Adrenal gland (tissue), 12 donors: ENCODE measurements around the gene EDN2. TPM values are rescaled to one million over a fixed set of nuclear protein-coding genes. Genes with fewer than 3 reads are reported as not detected.

Experiments used
- DNase-seq, 7 donors: peaks; one replicate each; pipeline ENCODE4 v3.0.0-alpha.2; 2019 to 2020
- H3K27ac ChIP-seq, 5 donors: fragments of 200-600 bp; sonication (generic) in 4 of 5; 1 replicate in 3 of 5; 2 replicates in 2 of 5; pipeline versions ENCODE4 v1.5.1 to v1.8.0; 2016 to 2020; ENCODE audit warnings: mild to moderate bottlenecking in 1 of 5
- H3K27me3 ChIP-seq: fragments of 200-600 bp; 2 replicates; pipeline ENCODE4 v1.8.0; 2021
- H3K36me3 ChIP-seq, 2 donors: fragments of 200-600 bp; replicated peaks in 1 of 2; 1 replicate in 1 of 2; 2 replicates in 1 of 2; pipeline versions ENCODE4 v1.5.1 to v1.8.0; 2018 to 2022
- H3K4me1 ChIP-seq, 2 donors: fragments of 200-600 bp; replicated peaks in 1 of 2; 1 replicate in 1 of 2; 2 replicates in 1 of 2; pipeline versions ENCODE4 v1.5.1 to v1.8.0; 2018 to 2021
- H3K4me3 ChIP-seq, 4 donors: fragments of 200-600 bp; sonication (generic) in 3 of 4; one replicate each; pipeline ENCODE4 v1.5.1; 2016 to 2018
- H3K9me3 ChIP-seq, 3 donors: fragments of 200-600 bp; sonication (generic) in 1 of 3; replicated peaks in 1 of 3; 1 replicate in 2 of 3; 2 replicates in 1 of 3; pipeline versions ENCODE4 v1.5.1 to v1.8.0; 2016 to 2021
- POLR2A ChIP-seq, 2 donors: fragments of 450-650 bp; IDR thresholded peaks; one replicate each; pipeline ENCODE4 v1.6.1; 2017; ENCODE audit warnings: antibody characterized with exemption in 2 of 2, mild to moderate bottlenecking in 2 of 2, moderate library complexity in 1 of 2
- WGBS, 4 donors: extraction: QIAGEN DNeasy Blood & Tissue Kit in 2 of 4; methylation state at CpG; one replicate each; pipeline versions ENCODE4 v1.1.5 to v1.1.7; 2013 to 2017; 5-methylcytosine and 5-hydroxymethylcytosine counted together
- intact Hi-C, 2 donors: fragments of 100-400 bp; cut with DNase I; formaldehyde crosslinking; loops; one replicate each; pipeline versions ENCODE4 v1.14.1 to v1.15.0; 2022 to 2023
- polyA plus RNA-seq, 3 donors: library from polyadenylated mRNA; stranded (reverse); fragments of 200-250 nt in 2 of 3; fragments of 350-450 nt in 1 of 3; fragmentation: Illumina TruSeq in 1 of 3; extraction: RNeasy Lipid Tissue Mini Kit (QIAGEN cat#74804) in 1 of 3; gene quantifications; one replicate each; pipeline ENCODE4 v1.2.3, GENCODE V29; 2013 to 2014
- total RNA-seq, 9 donors: library from RNA; depleted of rRNA in 4 of 9; stranded (reverse); fragments of >200 nt in 4 of 9; fragments of 120-200 nt in 1 of 9; fragmentation: NEBNext Ultra II Directional in 1 of 9; extraction: Animal tissue kit (Norgen Biotek cat#: 25700) in 1 of 9; gene quantifications; one replicate each; pipeline versions ENCODE4 v1.1.0 to v1.2.4, GENCODE V29; 2013 to 2023
- TF ChIP-seq, protein P1 (sequence below), 6 experiments: fragments of 450-650 bp in 4 of 6; fragments of 200-600 bp in 2 of 6; sonication (generic) in 1 of 6; IDR thresholded peaks; 1 replicate in 5 of 6; 2 replicates in 1 of 6; pipeline versions ENCODE4 v1.5.1 to v1.8.0; 2016 to 2021; ENCODE audit warnings: antibody characterized with exemption in 6 of 6, mild to moderate bottlenecking in 2 of 6, moderate library complexity in 1 of 6
- donor health status: healthy with polysubstance abuse.
- donor health status: Bipolar disorder and iron deficiency.
- donor health status: DM: yes; HTN: yes; CAD: no.
- donor health status: DM: no; HTN: no; CAD: no.
- donor health status: DM: no; HTN: no; CAD: no.
- donor health status: DM: yes; HTN: yes; CAD: no.

EDN2 gene
- total and polyA plus RNA-seq, 12 donors, result 0.07 to 0.39 TPM; not detected in 10

DNA sequence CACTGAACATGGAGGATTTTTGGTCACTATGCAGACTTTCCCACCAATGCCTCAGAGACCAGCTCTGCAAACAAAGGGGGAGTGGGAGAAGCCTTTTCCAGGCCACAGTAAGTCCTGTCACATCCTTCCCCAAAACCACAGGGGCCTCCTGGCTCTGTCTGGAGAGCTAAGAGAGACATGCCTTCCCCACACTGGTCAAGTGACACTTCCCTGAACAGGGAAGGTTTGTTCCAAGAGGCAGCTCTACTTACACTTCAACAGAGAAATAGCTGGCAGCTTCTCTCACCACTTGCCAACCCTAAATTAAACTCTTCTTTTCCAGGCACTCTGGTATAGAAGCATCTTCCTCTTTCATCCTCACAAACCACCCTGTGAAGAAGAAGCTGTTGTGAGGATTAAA lies 39.7 kb downstream of the EDN2 start:
- Histone ChIP-seq H3K27me3 (no peaks in the 10 kb centered on the region), H3K9me3 (peaks cover 0 to 9% (median 0%) of the 10 kb centered on the region in 3 donors), H3K4me1 (no peaks in the 10 kb centered on the region), H3K27ac (no peak overlapping the region), H3K4me3 (no peak overlapping the region), H3K36me3 (no peaks in the 10 kb centered on the region)
- DNase-seq, result no peak
- intact Hi-C loops, result no loop called here
- TF ChIP-seq, protein P1, sequence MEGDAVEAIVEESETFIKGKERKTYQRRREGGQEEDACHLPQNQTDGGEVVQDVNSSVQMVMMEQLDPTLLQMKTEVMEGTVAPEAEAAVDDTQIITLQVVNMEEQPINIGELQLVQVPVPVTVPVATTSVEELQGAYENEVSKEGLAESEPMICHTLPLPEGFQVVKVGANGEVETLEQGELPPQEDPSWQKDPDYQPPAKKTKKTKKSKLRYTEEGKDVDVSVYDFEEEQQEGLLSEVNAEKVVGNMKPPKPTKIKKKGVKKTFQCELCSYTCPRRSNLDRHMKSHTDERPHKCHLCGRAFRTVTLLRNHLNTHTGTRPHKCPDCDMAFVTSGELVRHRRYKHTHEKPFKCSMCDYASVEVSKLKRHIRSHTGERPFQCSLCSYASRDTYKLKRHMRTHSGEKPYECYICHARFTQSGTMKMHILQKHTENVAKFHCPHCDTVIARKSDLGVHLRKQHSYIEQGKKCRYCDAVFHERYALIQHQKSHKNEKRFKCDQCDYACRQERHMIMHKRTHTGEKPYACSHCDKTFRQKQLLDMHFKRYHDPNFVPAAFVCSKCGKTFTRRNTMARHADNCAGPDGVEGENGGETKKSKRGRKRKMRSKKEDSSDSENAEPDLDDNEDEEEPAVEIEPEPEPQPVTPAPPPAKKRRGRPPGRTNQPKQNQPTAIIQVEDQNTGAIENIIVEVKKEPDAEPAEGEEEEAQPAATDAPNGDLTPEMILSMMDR (IDR thresholded peaks at IDR 0.05), result no peak
- TF ChIP-seq POLR2A (IDR thresholded peaks at IDR 0.05), result no peak

DNA sequence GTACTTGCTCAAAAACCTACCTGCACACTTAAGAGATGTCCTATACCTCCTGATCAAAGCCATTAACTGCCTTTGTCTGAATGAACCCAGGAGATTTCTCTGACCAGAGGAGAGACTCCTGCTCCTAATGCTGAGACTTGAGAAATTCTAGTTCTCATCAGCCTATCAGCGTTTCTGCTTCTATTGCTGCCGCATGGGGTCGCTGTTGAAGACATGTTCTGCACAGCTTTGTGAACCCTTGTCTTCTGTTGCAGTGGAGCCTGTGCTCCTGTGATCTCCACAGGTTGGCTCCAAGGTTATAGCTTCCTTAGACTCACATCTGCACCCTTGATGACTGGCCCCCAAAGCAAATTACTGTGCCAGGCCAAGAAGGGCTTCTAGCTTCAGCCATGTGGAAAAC lies 40.2 kb downstream of the EDN2 start:
- no peak for DNase-seq

DNA sequence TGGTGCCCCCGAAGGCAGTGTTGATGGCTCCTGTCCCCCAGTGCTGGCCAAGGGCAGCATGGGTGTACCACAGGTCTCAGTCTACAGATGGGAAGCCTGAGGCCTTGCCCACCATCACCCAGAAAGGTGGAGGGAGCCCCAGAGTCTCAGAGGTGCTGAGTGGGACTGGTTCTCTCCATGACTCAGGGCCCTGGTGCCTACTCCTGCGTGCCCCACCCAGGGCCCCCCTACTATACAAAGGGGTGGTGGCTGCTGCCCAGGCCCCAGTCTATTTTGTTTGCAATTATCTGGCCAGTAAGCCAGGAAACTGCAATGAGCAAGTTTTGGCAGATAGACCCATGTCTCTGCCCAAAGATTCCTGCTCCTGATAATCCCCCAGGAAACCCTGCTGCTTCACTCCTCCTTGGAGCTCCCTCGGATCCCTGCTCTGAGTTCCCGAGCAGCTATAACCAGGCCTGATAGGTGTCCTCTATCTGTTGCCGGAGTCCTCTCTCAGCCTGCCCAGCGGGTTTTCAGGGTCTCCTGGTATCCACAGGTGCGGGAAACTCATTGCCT lies 41.7 kb downstream of the EDN2 start:
- intact Hi-C loops, result no loop called here

More for the DNA sequence above, 40.2 kb downstream of the EDN2 start:
- H3K36me3 ChIP-seq, result no peaks in the 10 kb centered on the region
- WGBS, 4 donors, result 43 to 56% (median 47%) methylated on average over 3 of the region's 3 CpGs
- intact Hi-C loops, result no loop called here
- no peak overlapping the region for H3K4me3 ChIP-seq
- peaks cover 0 to 9% (median 0%) of the 10 kb centered on the region in 3 donors for H3K9me3 ChIP-seq
- no peaks in the 10 kb centered on the region for H3K27me3 ChIP-seq
- H3K27ac ChIP-seq, result no peak overlapping the region
- TF ChIP-seq, protein P1 (IDR thresholded peaks at IDR 0.05), result no peak
- TF ChIP-seq POLR2A (IDR thresholded peaks at IDR 0.05), result no peak
- no peaks in the 10 kb centered on the region for H3K4me1 ChIP-seq

DNA sequence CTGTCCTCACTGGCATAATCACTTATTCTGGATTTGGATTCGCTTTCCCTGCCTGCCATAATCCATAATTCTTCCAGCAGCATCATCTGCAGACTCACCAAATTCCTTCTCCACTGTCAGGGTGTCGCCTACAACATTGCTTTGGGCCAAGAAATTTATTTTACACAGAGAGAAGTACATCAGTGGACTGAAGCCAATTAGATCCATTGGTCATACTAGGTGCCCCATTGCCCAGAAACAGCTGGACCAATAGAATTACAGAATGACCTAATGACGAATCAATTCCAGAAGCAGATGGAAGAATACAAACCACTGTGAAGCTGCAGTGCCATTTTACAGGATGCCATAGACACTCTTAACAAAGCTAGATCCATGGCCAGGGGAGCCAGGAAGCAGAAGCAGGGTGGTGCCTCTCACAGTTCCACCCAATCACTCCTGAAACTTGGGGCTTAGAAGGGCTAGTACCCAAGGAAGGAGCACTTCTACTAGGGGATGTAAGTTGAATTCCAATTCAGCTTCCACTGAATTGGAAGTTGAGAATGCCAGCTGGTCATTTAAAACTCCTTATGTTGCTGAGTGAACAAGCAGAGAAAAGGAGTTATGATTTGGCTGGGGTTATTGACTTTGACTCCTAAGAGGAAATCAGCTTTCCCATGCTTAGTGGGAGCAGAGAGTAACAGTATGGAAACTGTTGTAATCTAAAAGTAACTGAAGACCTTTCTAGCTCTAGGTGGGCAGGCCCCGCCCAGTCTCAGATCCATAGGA lies 44.0 kb downstream of the EDN2 start:
- Histone ChIP-seq H3K9me3 (peaks cover 0 to 9% (median 0%) of the 10 kb centered on the region in 3 donors), H3K36me3 (no peaks in the 10 kb centered on the region), H3K4me3 (no peak overlapping the region), H3K27ac (no peak overlapping the region), H3K27me3 (peaks cover 4% of the 10 kb centered on the region), H3K4me1 (no peaks in the 10 kb centered on the region)
- intact Hi-C loops, result no loop called here
- DNase-seq, result no peak
- TF ChIP-seq, protein P1 (IDR thresholded peaks at IDR 0.05), result no peak
- TF ChIP-seq POLR2A (IDR thresholded peaks at IDR 0.05), result no peak
- 88 to 98% (median 92%) methylated on average over 4 of the region's 4 CpGs for WGBS, 4 donors

More for the DNA sequence above, 41.7 kb downstream of the EDN2 start:
- no peaks in the 10 kb centered on the region for H3K36me3 ChIP-seq
- 65 to 76% (median 71%) methylated on average over 6 to 7 of the region's 7 CpGs for whole genome bisulfite sequencing, 4 donors
- H3K27ac ChIP-seq, result no peak overlapping the region
- H3K4me1 ChIP-seq, result no peaks in the 10 kb centered on the region
- no peak for TF ChIP-seq POLR2A (IDR thresholded peaks at IDR 0.05)
- TF ChIP-seq, protein P1 (IDR thresholded peaks at IDR 0.05), result no peak
- no peak for DNase-seq
- H3K9me3 ChIP-seq, result peaks cover 0 to 9% (median 0%) of the 10 kb centered on the region in 3 donors
- peaks cover 4% of the 10 kb centered on the region for H3K27me3 ChIP-seq
- no peak overlapping the region for H3K4me3 ChIP-seq
